Peyer's patch (tissue), 4 donors: Measurements from ENCODE around the gene HNRNPA2B1. TPM values are rescaled to one million over a fixed set of nuclear protein-coding genes. Genes with fewer than 3 reads are reported as not detected.

Experiments
- DNase-seq, 3 donors: peaks; one replicate each; pipeline ENCODE4 v3.0.0-alpha.2; 2017 to 2019
- H3K27ac ChIP-seq, 4 donors: fragments of 200-600 bp; sonication (generic); one replicate each; pipeline ENCODE4 v1.5.1; 2016 to 2019
- H3K27me3 ChIP-seq, 2 donors: fragments of 200-600 bp; sonication (generic); one replicate each; pipeline ENCODE4 v1.5.1; 2019
- H3K36me3 ChIP-seq, 3 donors: fragments of 200-600 bp; sonication (generic); one replicate each; pipeline ENCODE4 v1.5.1; 2016 to 2019
- H3K4me1 ChIP-seq, 4 donors: fragments of 200-600 bp; sonication (generic); one replicate each; pipeline ENCODE4 v1.5.1; 2016 to 2019
- H3K4me3 ChIP-seq, 4 donors: fragments of 200-600 bp; sonication (generic); 1 replicate in 3 of 4; 2 replicates in 1 of 4; pipeline ENCODE4 v1.5.1; 2016 to 2019; ENCODE audit warnings: mild to moderate bottlenecking in 1 of 4
- H3K9me3 ChIP-seq, 4 donors: fragments of 200-600 bp; sonication (generic); one replicate each; pipeline ENCODE4 v1.5.1; 2016 to 2019; ENCODE audit warnings: mild to moderate bottlenecking in 1 of 4
- CTCF ChIP-seq, 6 experiments: fragments of 450-650 bp in 4 of 6; fragments of 200-600 bp in 2 of 6; sonication (generic) in 1 of 6; IDR thresholded peaks; one replicate each; pipeline ENCODE4 v1.5.1; 2017 to 2019; ENCODE audit warnings: antibody characterized with exemption in 6 of 6, mild to moderate bottlenecking in 3 of 6, moderate library complexity in 1 of 6
- POLR2A ChIP-seq, 2 donors: fragments of 450-650 bp; IDR thresholded peaks; one replicate each; pipeline ENCODE4 v1.5.1; 2017; ENCODE audit warnings: antibody characterized with exemption in 2 of 2, mild to moderate bottlenecking in 2 of 2, moderate library complexity in 2 of 2
- total RNA-seq, 4 donors: library from RNA; depleted of rRNA; stranded (reverse); fragments of >200 nt; gene quantifications; one replicate each; pipeline ENCODE4 v1.1.0, GENCODE V29; 2016

The HNRNPA2B1 gene
- total RNA-seq, 4 donors from 2014 or later = 184 to 526 (median 228) TPM

DNA sequence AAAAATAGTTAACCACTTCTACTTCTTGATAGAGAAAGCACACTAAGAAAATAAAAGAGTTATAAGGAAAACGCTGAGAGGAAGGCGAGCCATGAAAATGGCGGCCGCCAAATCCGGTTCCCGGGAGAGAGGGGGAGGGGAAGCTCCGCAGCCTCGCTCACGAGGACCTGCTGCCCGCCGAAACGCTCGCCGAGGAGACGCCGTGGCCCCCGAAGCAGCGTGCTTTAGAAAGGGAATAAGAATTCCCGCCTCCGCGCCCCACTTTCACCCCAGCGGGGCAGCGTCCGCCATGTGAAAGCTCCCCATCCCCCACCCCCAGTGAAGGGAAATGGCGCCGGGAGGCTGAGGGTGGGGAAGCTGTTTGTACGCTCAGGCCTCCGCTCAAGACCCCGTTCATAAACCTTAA is 505 bp downstream of the HNRNPA2B1 start:
- peak overlapping the region; percentile 85 to 100 (median 95) for H3K4me3 ChIP-seq
- DNase-seq = peak; percentile 75 to 90 (median 85)
- peaks cover 3 to 51% (median 23%) of the 10 kb centered on the region in 4 donors for H3K4me1 ChIP-seq
- H3K27me3 ChIP-seq = no peaks in the 10 kb centered on the region
- H3K36me3 ChIP-seq = peaks cover 0 to 27% (median 0%) of the 10 kb centered on the region in 3 donors
- TF ChIP-seq POLR2A (IDR thresholded peaks at IDR 0.05) = no peak
- no peak for TF ChIP-seq CTCF (IDR thresholded peaks at IDR 0.05)
- H3K27ac ChIP-seq = peak overlapping the region; percentile 99 to 100 (median 100)
- no peaks in the 10 kb centered on the region for H3K9me3 ChIP-seq

DNA sequence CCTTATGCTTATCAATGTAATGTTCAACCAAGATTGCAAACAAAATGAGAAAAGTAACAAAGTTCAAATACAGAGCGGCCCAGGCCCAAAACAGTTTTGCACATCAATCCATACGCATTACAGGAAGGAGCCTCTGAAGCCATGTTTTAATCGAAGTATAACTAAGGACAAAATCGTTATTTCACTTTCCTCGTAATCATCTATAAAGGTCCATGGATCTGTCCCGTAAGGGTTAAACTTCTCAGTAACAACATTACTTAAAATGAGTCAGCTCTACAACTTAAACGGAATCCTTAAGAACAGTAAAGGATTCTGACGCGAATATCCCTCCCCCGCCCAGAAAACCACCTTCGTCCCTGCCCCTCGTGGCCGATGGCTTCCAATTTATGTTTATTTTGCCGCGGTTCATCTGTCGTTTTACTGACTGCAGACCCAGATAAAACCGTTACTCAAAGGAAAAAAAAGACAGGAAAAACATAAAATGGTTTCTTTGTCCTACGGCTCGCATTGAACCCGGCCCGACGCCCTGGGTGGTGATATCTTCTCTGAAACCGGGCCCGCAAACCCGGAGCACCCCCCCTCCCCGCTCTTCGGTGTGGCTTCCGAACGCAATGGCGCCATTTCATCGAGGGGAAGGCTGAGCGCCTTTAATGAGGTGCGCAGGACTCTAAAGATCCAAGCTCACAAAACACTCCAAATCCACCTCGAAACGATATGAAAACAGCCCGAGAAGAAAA is 1.1 kb downstream of the HNRNPA2B1 start:
- H3K4me3 ChIP-seq = peak overlapping the region; percentile 85 to 100 (median 95)
- H3K36me3 ChIP-seq = peaks cover 0 to 33% (median 0%) of the 10 kb centered on the region in 3 donors
- peak in 1 of 2 donors; percentile 49 for TF ChIP-seq POLR2A (IDR thresholded peaks at IDR 0.05)
- no peak for TF ChIP-seq CTCF (IDR thresholded peaks at IDR 0.05)
- peaks cover 3 to 51% (median 23%) of the 10 kb centered on the region in 4 donors for H3K4me1 ChIP-seq
- no peaks in the 10 kb centered on the region for H3K9me3 ChIP-seq
- peak; percentile 74 to 88 (median 78) for DNase-seq
- peak overlapping the region; percentile 99 to 100 (median 100) for H3K27ac ChIP-seq
- no peaks in the 10 kb centered on the region for H3K27me3 ChIP-seq

DNA sequence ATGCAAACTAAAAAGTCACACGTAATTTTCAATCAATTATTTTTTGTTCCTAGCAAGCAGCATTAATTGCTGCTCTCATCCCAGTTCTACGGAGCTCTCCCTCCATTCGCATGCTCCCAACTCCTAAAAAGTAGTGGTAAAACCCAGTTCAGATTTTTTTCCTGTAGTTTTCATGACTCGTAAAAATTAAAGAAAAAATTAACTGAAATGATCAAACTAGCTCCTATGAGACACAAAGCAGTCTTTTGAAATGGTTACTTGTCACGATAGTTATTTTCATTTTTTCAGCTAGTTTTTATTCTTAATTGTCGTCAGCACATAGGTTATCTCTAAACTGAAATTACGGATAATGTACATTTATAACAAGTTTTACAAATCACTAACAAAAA is 1.8 kb downstream of the HNRNPA2B1 start:
- no peaks in the 10 kb centered on the region for H3K9me3 ChIP-seq
- H3K4me3 ChIP-seq = peak overlapping the region; percentile 85 to 100 (median 95)
- H3K36me3 ChIP-seq = peaks cover 0 to 39% (median 0%) of the 10 kb centered on the region in 3 donors
- H3K27ac ChIP-seq = peak overlapping the region; percentile 99 to 100 (median 100)
- peaks cover 3 to 51% (median 24%) of the 10 kb centered on the region in 4 donors for H3K4me1 ChIP-seq
- TF ChIP-seq CTCF (IDR thresholded peaks at IDR 0.05) = no peak
- TF ChIP-seq POLR2A (IDR thresholded peaks at IDR 0.05) = no peak
- DNase-seq = no peak
- H3K27me3 ChIP-seq = no peaks in the 10 kb centered on the region

DNA sequence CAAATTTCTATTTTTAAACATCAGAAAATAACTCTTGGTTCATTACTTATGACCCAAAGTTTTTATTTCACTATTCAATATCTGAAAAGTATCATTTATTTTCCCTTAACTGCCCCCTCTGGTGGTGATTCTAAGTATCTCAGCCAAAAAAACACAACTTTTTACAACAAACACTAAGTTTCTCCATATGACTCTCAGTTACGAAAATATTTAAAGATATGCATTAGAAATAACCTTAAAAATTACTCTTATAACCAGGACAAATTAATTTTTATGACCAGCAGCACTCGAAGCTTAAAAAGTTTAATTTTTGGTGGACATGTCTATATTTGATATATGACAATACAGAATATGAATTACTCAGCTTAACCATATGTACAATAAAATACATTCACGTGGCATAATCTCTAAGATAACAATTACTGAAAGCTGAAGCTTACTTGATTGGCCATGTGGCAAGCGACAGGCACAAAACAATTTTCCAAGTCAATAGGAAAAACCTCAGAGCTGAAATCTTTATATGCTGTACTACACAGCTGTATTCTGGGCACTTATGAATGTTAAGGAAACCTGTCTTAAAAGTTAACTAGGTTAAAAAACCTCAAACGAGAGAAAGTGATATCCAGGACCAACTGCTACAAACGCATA is 2.3 kb downstream of the HNRNPA2B1 start:
- Histone ChIP-seq H3K27me3 (no peaks in the 10 kb centered on the region), H3K36me3 (peaks cover 0 to 44% (median 0%) of the 10 kb centered on the region in 3 donors), H3K9me3 (no peaks in the 10 kb centered on the region), H3K27ac (peak overlapping the region; percentile 99 to 100 (median 100)), H3K4me1 (peaks cover 6 to 51% (median 24%) of the 10 kb centered on the region in 4 donors), H3K4me3 (peak overlapping the region; percentile 85 to 100 (median 95))
- TF ChIP-seq POLR2A (IDR thresholded peaks at IDR 0.05) (no peak), CTCF (IDR thresholded peaks at IDR 0.05) (peak; percentile 66 to 96 (median 74))
- no peak for DNase-seq

- Histone ChIP-seq H3K9me3 (no peaks in the 10 kb centered on the region), H3K27me3 (no peaks in the 10 kb centered on the region), H3K4me1 (peaks cover 6 to 53% (median 24%) of the 10 kb centered on the region in 4 donors), H3K4me3 (peak overlapping the region; percentile 85 to 100 (median 95)), H3K27ac (peak overlapping the region in 2 of 4 donors; percentile 100), H3K36me3 (peaks cover 0 to 52% (median 0%) of the 10 kb centered on the region in 3 donors)
- DNase-seq = no peak
- TF ChIP-seq CTCF (IDR thresholded peaks at IDR 0.05) (no peak), POLR2A (IDR thresholded peaks at IDR 0.05) (no peak)
Observed at GRCh38 chr7:26197153-26198115, 3.1 kb downstream of the HNRNPA2B1 start.
